Type B pancreatic cell (in vitro differentiated cells): Measurements from ENCODE around the gene ANKH. TPM values are rescaled to one million over a fixed set of nuclear protein-coding genes. Genes with fewer than 3 reads are reported as not detected.

Experiments used
- DNase-seq: peaks from one replicate; pipeline ENCODE4 v3.0.0; 2021; ENCODE audit warnings: mixed read lengths; ENCODE audit not compliant: unreplicated experiment; ENCODE audit errors: extremely low spot score
- H3K27ac Mint-ChIP-seq: 2 replicates; pipeline ENCODE4 v1.8.0; 2021; ENCODE audit warnings: mild to moderate bottlenecking, mixed read lengths
- H3K27me3 Mint-ChIP-seq: 2 replicates; pipeline ENCODE4 v1.8.0; 2021; ENCODE audit warnings: mixed read lengths
- H3K36me3 Mint-ChIP-seq: 2 replicates; pipeline ENCODE4 v1.8.0; 2021; ENCODE audit warnings: mixed read lengths
- H3K4me1 Mint-ChIP-seq: one replicate; pipeline ENCODE4 v1.8.0; 2021; ENCODE audit warnings: mixed read lengths; ENCODE audit not compliant: unreplicated experiment
- H3K4me3 Mint-ChIP-seq: 2 replicates; pipeline ENCODE4 v1.8.0; 2021; ENCODE audit warnings: mild to moderate bottlenecking, mixed read lengths
- H3K9me3 Mint-ChIP-seq: 2 replicates; pipeline ENCODE4 v1.8.0; 2021; ENCODE audit warnings: mixed read lengths
- CTCF ChIP-seq: fragments of 200-600 bp; sonication (generic); conservative IDR thresholded peaks from 2 replicates; pipeline ENCODE4 v1.5.0; 2021; ENCODE audit warnings: antibody characterized with exemption, mild to moderate bottlenecking
- total RNA-seq: library from RNA; stranded (reverse); gene quantifications from 2 replicates; pipeline ENCODE4 v1.2.1, GENCODE V29; 2021; ENCODE audit warnings: low replicate concordance

Gene ANKH
- total RNA-seq, 1 donor from 2014 or later, result 41.1 TPM

GRCh38 chr5:14737291-14737690 is 134.3 kb downstream of the ANKH start:
- Mint-ChIP-seq H3K4me1 (peaks cover 4% of the 10 kb centered on the region), H3K4me3 (no peak overlapping the region), H3K36me3 (peaks cover 17% of the 10 kb centered on the region), H3K27ac (no peak overlapping the region), H3K27me3 (no peaks in the 10 kb centered on the region), H3K9me3 (no peaks in the 10 kb centered on the region)
- DNase-seq, result no peak
- TF ChIP-seq CTCF, result no peak

- Mint-ChIP-seq H3K4me3 (no peak overlapping the region), H3K27ac (no peak overlapping the region), H3K27me3 (no peaks in the 10 kb centered on the region), H3K36me3 (peaks cover 12% of the 10 kb centered on the region), H3K4me1 (peaks cover 11% of the 10 kb centered on the region), H3K9me3 (no peaks in the 10 kb centered on the region)
- no peak for DNase-seq
- TF ChIP-seq CTCF, result no peak
These were observed 135.6 kb downstream of the ANKH start for GRCh38 chr5:14735944-14736343.

- Mint-ChIP-seq H3K27me3 (no peaks in the 10 kb centered on the region), H3K27ac (no peak overlapping the region), H3K9me3 (no peaks in the 10 kb centered on the region), H3K4me1 (peaks cover 11% of the 10 kb centered on the region), H3K36me3 (peaks cover 12% of the 10 kb centered on the region), H3K4me3 (no peak overlapping the region)
- DNase-seq, result no peak
- TF ChIP-seq CTCF, result no peak
These were observed 137.2 kb downstream of the ANKH start for GRCh38 chr5:14734396-14734795.

GRCh38 chr5:14733661-14734060 is 137.9 kb downstream of the ANKH start:
- Mint-ChIP-seq H3K27me3 (no peaks in the 10 kb centered on the region), H3K4me3 (no peak overlapping the region), H3K4me1 (peaks cover 11% of the 10 kb centered on the region), H3K36me3 (peaks cover 12% of the 10 kb centered on the region), H3K9me3 (no peaks in the 10 kb centered on the region), H3K27ac (no peak overlapping the region)
- no peak for DNase-seq
- TF ChIP-seq CTCF, result no peak

- H3K36me3 Mint-ChIP-seq, result peaks cover 12% of the 10 kb centered on the region
- H3K9me3 Mint-ChIP-seq, result no peaks in the 10 kb centered on the region
- no peak for TF ChIP-seq CTCF
- no peaks in the 10 kb centered on the region for H3K27me3 Mint-ChIP-seq
- DNase-seq, result no peak
- H3K4me3 Mint-ChIP-seq, result no peak overlapping the region
- H3K4me1 Mint-ChIP-seq, result peaks cover 17% of the 10 kb centered on the region
- no peak overlapping the region for H3K27ac Mint-ChIP-seq
These were observed 138.6 kb downstream of the ANKH start for GRCh38 chr5:14732991-14733390.

- H3K9me3 Mint-ChIP-seq, result no peaks in the 10 kb centered on the region
- TF ChIP-seq CTCF, result no peak
- no peak for DNase-seq
- H3K36me3 Mint-ChIP-seq, result peaks cover 15% of the 10 kb centered on the region
- H3K4me3 Mint-ChIP-seq, result no peak overlapping the region
- no peaks in the 10 kb centered on the region for H3K27me3 Mint-ChIP-seq
- no peak overlapping the region for H3K27ac Mint-ChIP-seq
- peaks cover 28% of the 10 kb centered on the region for H3K4me1 Mint-ChIP-seq
These were observed 140.7 kb downstream of the ANKH start for GRCh38 chr5:14730881-14731280.
